Hepatocyte (in vitro differentiated cells): Measurements from ENCODE around the gene PCCA. TPM values are rescaled to one million over a fixed set of nuclear protein-coding genes. Genes with fewer than 3 reads are reported as not detected.

ENCODE experiments used
- DNase-seq: peaks from one replicate; pipeline ENCODE4 v3.0.0-alpha.2; 2016; ENCODE audit warnings: low spot score
- H2AFZ ChIP-seq: fragments of 200-600 bp; sonication (generic); 2 replicates; pipeline ENCODE4 v1.6.0; 2016; ENCODE audit warnings: antibody characterized with exemption, mild to moderate bottlenecking
- H3K27ac ChIP-seq: fragments of 200-600 bp; sonication (generic); 2 replicates; pipeline ENCODE4 v1.5.1; 2016; ENCODE audit warnings: mild to moderate bottlenecking
- H3K27me3 ChIP-seq: fragments of 200-600 bp; sonication (generic); 2 replicates; pipeline ENCODE4 v1.6.1; 2016
- H3K36me3 ChIP-seq: fragments of 200-600 bp; sonication (generic); replicated peaks from 2 replicates; pipeline ENCODE4 v1.5.1; 2016; ENCODE audit warnings: low read depth; ENCODE audit not compliant: insufficient read depth
- H3K4me1 ChIP-seq: fragments of 200-600 bp; sonication (generic); 2 replicates; pipeline ENCODE4 v1.5.1; 2016; ENCODE audit warnings: mild to moderate bottlenecking, moderate library complexity; ENCODE audit not compliant: insufficient read depth
- H3K4me2 ChIP-seq: fragments of 200-600 bp; sonication (generic); 2 replicates; pipeline ENCODE4 v1.6.0; 2016
- H3K4me3 ChIP-seq: fragments of 200-600 bp; sonication (generic); 2 replicates; pipeline ENCODE4 v1.5.1; 2016; ENCODE audit warnings: mild to moderate bottlenecking
- H3K79me2 ChIP-seq: fragments of 200-600 bp; sonication (generic); 2 replicates; pipeline ENCODE4 v1.6.0; 2017; ENCODE audit warnings: mild to moderate bottlenecking
- H3K9me2 ChIP-seq: fragments of 200-600 bp; sonication (generic); replicated peaks from 2 replicates; pipeline ENCODE4 v1.6.0; 2017; ENCODE audit warnings: mild to moderate bottlenecking; ENCODE audit not compliant: insufficient read depth
- H3K9me3 ChIP-seq: fragments of 200-600 bp; sonication (generic); 2 replicates; pipeline ENCODE4 v1.5.1; 2016; ENCODE audit warnings: low read depth, mild to moderate bottlenecking
- H4K20me1 ChIP-seq: fragments of 200-600 bp; sonication (generic); 2 replicates; pipeline ENCODE4 v1.6.0; 2016; ENCODE audit warnings: mild to moderate bottlenecking; ENCODE audit not compliant: insufficient read depth, poor library complexity, severe bottlenecking
- EZH2 ChIP-seq: fragments of 200-600 bp; sonication (generic); IDR thresholded peaks from 2 replicates; pipeline ENCODE4 v1.6.1; 2016; ENCODE audit warnings: antibody characterized with exemption, mild to moderate bottlenecking, borderline replicate concordance
- EZH2phosphoT487 ChIP-seq: fragments of 200-600 bp; sonication (generic); IDR thresholded peaks from one replicate; pipeline ENCODE4 v1.6.1; 2018; ENCODE audit warnings: antibody characterized with exemption, mild to moderate bottlenecking, low read depth, moderate library complexity; ENCODE audit not compliant: unreplicated experiment, severe bottlenecking
- WGBS: methylation state at CpG from one replicate; pipeline ENCODE4 v1.1.6; 2016; ENCODE audit warnings: low lambda C conversion rate; ENCODE audit errors: missing lambda C conversion rate; 5-methylcytosine and 5-hydroxymethylcytosine counted together
- polyA plus RNA-seq: library from polyadenylated mRNA; unstranded; fragments of >200 nt; fragmentation: Nextera tagmentation; extraction: Ambion mirVana; gene quantifications from 2 replicates; pipeline ENCODE4 v1.2.1, GENCODE V29; 2016
- total RNA-seq: library from RNA; depleted of rRNA; stranded (reverse); fragments of >200 nt; gene quantifications from 2 replicates; pipeline ENCODE4 v1.2.3, GENCODE V29; 2014
- TF ChIP-seq, protein P1 (sequence below): fragments of 200-600 bp; sonication (generic); IDR thresholded peaks from 2 replicates; pipeline ENCODE4 v1.5.1; 2016; ENCODE audit warnings: antibody characterized with exemption, mild to moderate bottlenecking; ENCODE audit not compliant: poor library complexity

The PCCA gene
- total and polyA plus RNA-seq, 2 experiments from 2014 or later = 23.6 to 28.2 TPM

GRCh38 chr13:100513171-100513570, 424.3 kb downstream of the PCCA start:
- no peak overlapping the region for H3K4me3 ChIP-seq
- TF ChIP-seq, protein P1, sequence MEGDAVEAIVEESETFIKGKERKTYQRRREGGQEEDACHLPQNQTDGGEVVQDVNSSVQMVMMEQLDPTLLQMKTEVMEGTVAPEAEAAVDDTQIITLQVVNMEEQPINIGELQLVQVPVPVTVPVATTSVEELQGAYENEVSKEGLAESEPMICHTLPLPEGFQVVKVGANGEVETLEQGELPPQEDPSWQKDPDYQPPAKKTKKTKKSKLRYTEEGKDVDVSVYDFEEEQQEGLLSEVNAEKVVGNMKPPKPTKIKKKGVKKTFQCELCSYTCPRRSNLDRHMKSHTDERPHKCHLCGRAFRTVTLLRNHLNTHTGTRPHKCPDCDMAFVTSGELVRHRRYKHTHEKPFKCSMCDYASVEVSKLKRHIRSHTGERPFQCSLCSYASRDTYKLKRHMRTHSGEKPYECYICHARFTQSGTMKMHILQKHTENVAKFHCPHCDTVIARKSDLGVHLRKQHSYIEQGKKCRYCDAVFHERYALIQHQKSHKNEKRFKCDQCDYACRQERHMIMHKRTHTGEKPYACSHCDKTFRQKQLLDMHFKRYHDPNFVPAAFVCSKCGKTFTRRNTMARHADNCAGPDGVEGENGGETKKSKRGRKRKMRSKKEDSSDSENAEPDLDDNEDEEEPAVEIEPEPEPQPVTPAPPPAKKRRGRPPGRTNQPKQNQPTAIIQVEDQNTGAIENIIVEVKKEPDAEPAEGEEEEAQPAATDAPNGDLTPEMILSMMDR = no peak
- no peak for TF ChIP-seq EZH2phosphoT487
- no peak for TF ChIP-seq EZH2
- H2AFZ ChIP-seq = no peak overlapping the region
- H4K20me1 ChIP-seq = no peaks in the 10 kb centered on the region
- peaks cover 9% of the 10 kb centered on the region for H3K4me1 ChIP-seq
- 69% methylated on average over 3 of the region's 3 CpGs for WGBS
- H3K79me2 ChIP-seq = no peaks in the 10 kb centered on the region
- no peaks in the 10 kb centered on the region for H3K9me3 ChIP-seq
- no peak for DNase-seq
- H3K27me3 ChIP-seq = no peaks in the 10 kb centered on the region
- H3K4me2 ChIP-seq = no peak overlapping the region
- H3K36me3 ChIP-seq = no peaks in the 10 kb centered on the region
- H3K27ac ChIP-seq = no peak overlapping the region
- H3K9me2 ChIP-seq = no peaks in the 10 kb centered on the region

DNA sequence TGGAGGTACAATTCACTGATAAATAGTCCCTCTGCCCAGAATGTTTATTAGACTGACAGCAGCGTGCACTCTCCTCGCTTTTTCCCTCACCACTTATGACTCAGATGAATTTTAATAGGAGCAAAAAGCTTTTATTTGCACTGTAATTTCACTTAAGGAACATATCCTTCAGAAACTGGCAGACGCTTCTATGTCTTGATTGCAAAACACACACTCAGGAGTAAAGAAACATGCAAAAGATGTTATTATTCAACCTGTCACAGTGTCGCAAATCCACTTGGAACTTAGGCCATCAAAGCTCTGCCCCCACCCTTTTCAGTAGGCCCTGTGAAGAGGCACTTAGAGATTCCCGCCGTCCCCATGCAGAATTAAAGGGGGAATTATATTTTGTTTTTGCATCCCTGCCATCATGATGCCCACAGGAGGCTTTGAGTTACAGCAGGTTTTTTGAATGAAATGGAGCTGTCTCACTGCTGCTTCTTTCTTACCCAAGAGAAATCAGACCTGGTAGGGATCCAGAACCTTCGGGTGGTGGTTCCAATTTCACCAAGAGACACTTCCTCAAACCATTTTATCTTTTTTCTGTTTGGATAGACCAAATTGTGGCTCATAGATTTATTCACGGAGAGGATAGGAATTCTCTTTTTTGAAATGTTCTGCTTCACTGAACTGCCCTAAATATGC, 425.2 kb downstream of the PCCA start:
- no peaks in the 10 kb centered on the region for H3K9me2 ChIP-seq
- WGBS = 76% methylated on average over 8 of the region's 8 CpGs
- no peak overlapping the region for H3K4me3 ChIP-seq

DNA sequence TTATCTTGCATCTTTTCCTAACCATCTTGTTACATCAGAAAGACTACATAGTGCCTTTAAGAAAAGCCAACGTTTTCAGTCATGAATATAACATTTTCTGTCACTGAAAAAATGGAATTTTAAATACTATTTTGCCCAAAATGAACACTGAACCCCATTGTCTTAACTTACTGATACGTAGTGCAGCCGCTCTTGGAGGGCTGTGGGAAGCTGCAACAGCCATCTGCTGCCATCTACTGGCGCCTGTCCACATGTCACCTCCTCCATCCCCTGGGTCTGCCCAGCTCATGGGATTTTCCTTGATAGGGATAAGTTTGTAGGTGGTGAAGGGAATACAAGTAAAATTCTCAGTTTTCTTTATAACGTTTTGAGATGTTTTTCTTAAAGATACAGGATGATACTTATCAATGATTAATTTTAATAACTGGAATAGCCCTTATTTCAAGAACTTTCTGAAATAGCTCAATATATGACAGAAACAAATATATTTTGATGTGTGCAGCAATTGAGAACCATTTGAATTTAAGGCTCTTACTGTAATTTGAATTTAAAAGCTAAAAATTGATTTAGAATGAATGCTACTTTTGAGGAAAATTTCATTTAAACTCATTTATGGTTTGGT, 426.0 kb downstream of the PCCA start:
- Histone ChIP-seq H3K36me3 (no peaks in the 10 kb centered on the region), H4K20me1 (no peaks in the 10 kb centered on the region), H3K4me3 (no peak overlapping the region), H3K4me1 (peaks cover 9% of the 10 kb centered on the region), H3K27ac (no peak overlapping the region), H3K4me2 (no peak overlapping the region), H3K79me2 (no peaks in the 10 kb centered on the region), H2AFZ (no peak overlapping the region), H3K9me2 (no peaks in the 10 kb centered on the region), H3K9me3 (no peaks in the 10 kb centered on the region), H3K27me3 (no peaks in the 10 kb centered on the region)
- TF ChIP-seq, protein P1 = peak; percentile 97
- TF ChIP-seq EZH2phosphoT487 = no peak
- no peak for TF ChIP-seq EZH2
- peak; percentile 88 for DNase-seq
- 2% methylated on average over 5 of the region's 5 CpGs for WGBS

More for the DNA sequence above, 425.2 kb downstream of the PCCA start:
- Histone ChIP-seq H3K4me1 (peaks cover 9% of the 10 kb centered on the region), H3K27me3 (no peaks in the 10 kb centered on the region), H3K36me3 (no peaks in the 10 kb centered on the region), H2AFZ (no peak overlapping the region), H3K4me2 (no peak overlapping the region), H4K20me1 (no peaks in the 10 kb centered on the region), H3K9me3 (no peaks in the 10 kb centered on the region), H3K79me2 (no peaks in the 10 kb centered on the region), H3K27ac (no peak overlapping the region)
- no peak for DNase-seq
- TF ChIP-seq EZH2 (no peak), EZH2phosphoT487 (no peak)
- TF ChIP-seq, protein P1 = no peak
